CD4-positive, alpha-beta T cell treated with Interferon gamma for 1 hour (primary cell): Measurements from ENCODE around the gene CSKMT.
"Not testable (repeated sequence)": the region's sequence is repeated elsewhere in the genome, so short reads cannot be mapped to it uniquely, and the experiment has no call there.

Experiments used
- DNase-seq: peaks from one replicate; pipeline ENCODE4 v3.0.0-alpha.2; 2020

CSKMT gene

GRCh38 chr11:62689421-62690183, 24.5 kb downstream of the CSKMT start, which contains the start of gene LRRN4CL:
TSS of gene LRRN4CL (minus strand) at chr11:62689530. CDS start at chr11:62688508, 1,022 bp downstream.
- DNase-seq, result no peak

GRCh38 chr11:62693624-62694023, 28.5 kb downstream of the CSKMT start:
- not testable (repeated sequence) for DNase-seq

- peak; percentile 74 for DNase-seq
These were observed 29.5 kb downstream of the CSKMT start for GRCh38 chr11:62694455-62695167.

- peak; percentile 22 for DNase-seq
These were observed 37.1 kb downstream of the CSKMT start for GRCh38 chr11:62702246-62702645.

GRCh38 chr11:62703921-62704320, 38.8 kb downstream of the CSKMT start:
- not testable (repeated sequence) for DNase-seq

GRCh38 chr11:62705413-62705812, 40.3 kb downstream of the CSKMT start:
- no peak for DNase-seq

GRCh38 chr11:62705880-62706849, 41.1 kb downstream of the CSKMT start:
- peak; percentile 93 for DNase-seq

- DNase-seq, result no peak
These were observed 41.7 kb downstream of the CSKMT start for GRCh38 chr11:62706850-62707247.

GRCh38 chr11:62707277-62707861, 42.3 kb downstream of the CSKMT start, which contains the start of the genes BSCL2 and GNG3:
TSS of gene BSCL2 (minus strand) at chr11:62707424. CDS start at chr11:62707195, 229 bp downstream.
TSS of gene GNG3 (plus strand) at chr11:62707676. CDS start at chr11:62708296, 620 bp downstream.
- no peak for DNase-seq

GRCh38 chr11:62708392-62708791, 43.3 kb downstream of the CSKMT start:
- DNase-seq, result no peak

GRCh38 chr11:62708793-62709192, 43.7 kb downstream of the CSKMT start:
- peak; percentile 35 for DNase-seq

- peak; percentile 98 for DNase-seq
These were observed 44.3 kb downstream of the CSKMT start for GRCh38 chr11:62709247-62710000.

GRCh38 chr11:62710001-62710345, 44.9 kb downstream of the CSKMT start:
- no peak for DNase-seq

GRCh38 chr11:62712276-62712812, 47.2 kb downstream of the CSKMT start:
- no peak for DNase-seq

GRCh38 chr11:62712861-62713260, 47.7 kb downstream of the CSKMT start:
- DNase-seq, result no peak

- no peak for DNase-seq
These were observed 48.2 kb downstream of the CSKMT start for GRCh38 chr11:62713343-62713742.

- no peak for DNase-seq
These were observed 50.3 kb downstream of the CSKMT start for GRCh38 chr11:62715150-62716130.

- no peak for DNase-seq
These were observed 51.1 kb downstream of the CSKMT start for GRCh38 chr11:62716206-62716605.

- no peak for DNase-seq
These were observed 51.7 kb downstream of the CSKMT start for GRCh38 chr11:62716816-62717215.
